DOHH2 (cell line): ENCODE measurements around the gene PACSIN1.
A peak's percentile ranks its signal among the peaks of the same experiment; 100 is the strongest.

ENCODE experiments used
- H3F3A ChIP-seq: fragments of 200-600 bp; sonication (generic), shearing (Covaris generic); 2 replicates; pipeline ENCODE4 v1.6.0; 2016; ENCODE audit warnings: antibody characterized with exemption, mild to moderate bottlenecking; ENCODE audit not compliant: control insufficient read depth, insufficient read depth
- H3K27ac ChIP-seq: fragments of 200-600 bp; sonication (generic); 2 replicates; pipeline ENCODE4 v1.5.1; 2014; ENCODE audit warnings: low read depth, mild to moderate bottlenecking, low read length, moderate library complexity
- H3K27me3 ChIP-seq: fragments of 200-600 bp; sonication (generic); 2 replicates; pipeline ENCODE4 v1.6.1; 2014; ENCODE audit warnings: mild to moderate bottlenecking, low read length, mixed read lengths; ENCODE audit not compliant: control insufficient read depth
- H3K36me3 ChIP-seq: fragments of 200-600 bp; sonication (generic); 2 replicates; pipeline ENCODE4 v1.6.1; 2014; ENCODE audit warnings: mild to moderate bottlenecking, low read length, moderate library complexity, mixed read lengths; ENCODE audit not compliant: control insufficient read depth
- H3K4me1 ChIP-seq: fragments of 200-600 bp; sonication (generic); 2 replicates; pipeline ENCODE4 v1.6.1; 2014; ENCODE audit warnings: mild to moderate bottlenecking, low read length, mixed read lengths; ENCODE audit not compliant: control insufficient read depth
- H3K4me2 ChIP-seq: fragments of 200-600 bp; sonication (generic); 2 replicates; pipeline ENCODE4 v1.6.0; 2014; ENCODE audit warnings: mild to moderate bottlenecking, low read length, moderate library complexity
- H3K4me3 ChIP-seq: fragments of 200-600 bp; sonication (generic); 2 replicates; pipeline ENCODE4 v1.5.1; 2014; ENCODE audit warnings: mild to moderate bottlenecking, low read length, mixed read lengths
- H3K79me2 ChIP-seq: fragments of 200-600 bp; sonication (generic); 2 replicates; pipeline ENCODE4 v1.6.1; 2014; ENCODE audit warnings: mild to moderate bottlenecking, low read length, mixed read lengths; ENCODE audit not compliant: control insufficient read depth
- H3K9me2 ChIP-seq: fragments of 200-600 bp; sonication (generic); replicated peaks from 2 replicates; pipeline ENCODE4 v1.6.1; 2014; ENCODE audit warnings: mild to moderate bottlenecking, low read length, mixed read lengths; ENCODE audit not compliant: control insufficient read depth
- H3K9me3 ChIP-seq: fragments of 200-600 bp; sonication (generic); 2 replicates; pipeline ENCODE4 v1.6.1; 2014; ENCODE audit warnings: antibody characterized with exemption, low read length, mixed read lengths; ENCODE audit not compliant: control insufficient read depth, insufficient read depth
- H4K20me1 ChIP-seq: fragments of 200-600 bp; sonication (generic); 2 replicates; pipeline ENCODE4 v1.6.0; 2014; ENCODE audit warnings: low read depth, mild to moderate bottlenecking, antibody characterized with exemption, low read length, moderate library complexity; ENCODE audit not compliant: control insufficient read depth, insufficient read depth
- CTCF ChIP-seq: fragments of 200-600 bp; sonication (generic); IDR thresholded peaks from one replicate; pipeline ENCODE4 v1.5.1; 2014; ENCODE audit warnings: antibody characterized with exemption, mild to moderate bottlenecking, low read depth, low read length; ENCODE audit not compliant: poor library complexity, severe bottlenecking
- EZH2phosphoT487 ChIP-seq: fragments of 200-600 bp; sonication (generic); IDR thresholded peaks from 2 replicates; pipeline ENCODE4 v1.6.1; 2017; ENCODE audit warnings: borderline replicate concordance, mild to moderate bottlenecking, antibody characterized with exemption, low read length, moderate library complexity, mixed read lengths

The PACSIN1 gene

GRCh38 chr6:34437644-34437970, 28.3 kb upstream of the PACSIN1 start:
- H3K79me2 ChIP-seq = no peaks in the 10 kb centered on the region
- peaks cover 10% of the 10 kb centered on the region; the same call in 1 of the 2 replicates for H3K9me3 ChIP-seq
- H3K36me3 ChIP-seq = no peaks in the 10 kb centered on the region
- TF ChIP-seq CTCF = no peak
- TF ChIP-seq EZH2phosphoT487 = no peak
- H3K9me2 ChIP-seq = no peaks in the 10 kb centered on the region
- H3F3A ChIP-seq = peaks cover 8% of the 10 kb centered on the region
- H3K27me3 ChIP-seq = no peaks in the 10 kb centered on the region
- peaks cover 19% of the 10 kb centered on the region for H3K4me1 ChIP-seq
- no peak overlapping the region for H3K27ac ChIP-seq
- no peak overlapping the region for H3K4me3 ChIP-seq
- no peaks in the 10 kb centered on the region for H4K20me1 ChIP-seq
- H3K4me2 ChIP-seq = no peak overlapping the region

- Histone ChIP-seq H3K9me2 (no peaks in the 10 kb centered on the region), H3K9me3 (peaks cover 10% of the 10 kb centered on the region; the same call in 1 of the 2 replicates), H3K4me2 (no peak overlapping the region), H4K20me1 (no peaks in the 10 kb centered on the region), H3K27ac (no peak overlapping the region), H3K27me3 (no peaks in the 10 kb centered on the region), H3F3A (peaks cover 8% of the 10 kb centered on the region), H3K79me2 (no peaks in the 10 kb centered on the region), H3K4me1 (peaks cover 19% of the 10 kb centered on the region), H3K36me3 (no peaks in the 10 kb centered on the region), H3K4me3 (no peak overlapping the region)
- no peak for TF ChIP-seq CTCF
- TF ChIP-seq EZH2phosphoT487 = no peak
These were observed 27.2 kb upstream of the PACSIN1 start for GRCh38 chr6:34438705-34439104.

GRCh38 chr6:34439442-34439841, 26.4 kb upstream of the PACSIN1 start:
- H3K9me2 ChIP-seq = no peaks in the 10 kb centered on the region
- no peaks in the 10 kb centered on the region for H4K20me1 ChIP-seq
- H3K27ac ChIP-seq = no peak overlapping the region
- H3K27me3 ChIP-seq = no peaks in the 10 kb centered on the region
- H3K9me3 ChIP-seq = peaks cover 10% of the 10 kb centered on the region; the same call in 1 of the 2 replicates
- H3K4me1 ChIP-seq = peaks cover 19% of the 10 kb centered on the region
- H3K4me3 ChIP-seq = no peak overlapping the region
- no peak overlapping the region for H3K4me2 ChIP-seq
- TF ChIP-seq EZH2phosphoT487 (no peak), CTCF (no peak)
- no peaks in the 10 kb centered on the region for H3K79me2 ChIP-seq
- H3K36me3 ChIP-seq = no peaks in the 10 kb centered on the region
- peaks cover 8% of the 10 kb centered on the region for H3F3A ChIP-seq

GRCh38 chr6:34441526-34441925, 24.4 kb upstream of the PACSIN1 start:
- Histone ChIP-seq H3K4me1 (peaks cover 19% of the 10 kb centered on the region), H3K9me2 (no peaks in the 10 kb centered on the region), H3K27me3 (no peaks in the 10 kb centered on the region), H3K36me3 (no peaks in the 10 kb centered on the region), H3K27ac (peak overlapping the region; percentile 52), H3K9me3 (peaks cover 10% of the 10 kb centered on the region; the same call in 1 of the 2 replicates), H3K4me2 (peak overlapping the region; percentile 45), H3K4me3 (peak overlapping the region; percentile 39), H3K79me2 (no peaks in the 10 kb centered on the region), H4K20me1 (no peaks in the 10 kb centered on the region), H3F3A (peaks cover 8% of the 10 kb centered on the region)
- TF ChIP-seq CTCF (no peak), EZH2phosphoT487 (no peak)
